Activated T-helper 1 cell treated with Interleukin-2 at 50 U/mL for 16 hours (primary cell): ENCODE measurements around the gene MOK.
A peak's percentile ranks its signal among the peaks of the same experiment; 100 is the strongest.
"Not testable (repeated sequence)": the region's sequence is repeated elsewhere in the genome, so short reads cannot be mapped to it uniquely, and the experiment has no call there.

Experiments used
- DNase-seq: peaks from one replicate; pipeline ENCODE4 v3.0.0-alpha.2; 2020; ENCODE audit warnings: low read depth

The MOK gene

GRCh38 chr14:102304611-102305506 lies at the start of gene MOK:
TSS of gene MOK (minus strand) at chr14:102305164. CDS start at chr14:102304968, 196 bp downstream.
- peak; percentile 97 for DNase-seq

- no peak for DNase-seq
Measured at GRCh38 chr14:102353126-102353619, 48.2 kb upstream of the MOK start.

GRCh38 chr14:102352213-102352612 lies 47.2 kb upstream of the MOK start:
- DNase-seq = no peak

GRCh38 chr14:102351593-102351992 lies 46.6 kb upstream of the MOK start:
- DNase-seq = not testable (repeated sequence)

- no peak for DNase-seq
Measured at GRCh38 chr14:102351023-102351422, 46.1 kb upstream of the MOK start.

GRCh38 chr14:102348376-102348775 lies 43.4 kb upstream of the MOK start:
- DNase-seq = no peak

GRCh38 chr14:102346645-102347044 lies 41.7 kb upstream of the MOK start:
- DNase-seq = no peak

- no peak for DNase-seq
Measured at GRCh38 chr14:102345232-102345631, 40.3 kb upstream of the MOK start.

GRCh38 chr14:102344485-102344884 lies 39.5 kb upstream of the MOK start:
- DNase-seq = no peak

GRCh38 chr14:102344084-102344483 lies 39.1 kb upstream of the MOK start:
- no peak for DNase-seq

- no peak for DNase-seq
Measured at GRCh38 chr14:102342238-102342637, 37.3 kb upstream of the MOK start.

- DNase-seq = no peak
Measured at GRCh38 chr14:102341566-102341965, 36.6 kb upstream of the MOK start.

GRCh38 chr14:102338724-102339123 lies 33.8 kb upstream of the MOK start:
- DNase-seq = no peak

GRCh38 chr14:102335163-102335562 lies 30.2 kb upstream of the MOK start:
- DNase-seq = no peak

- no peak for DNase-seq
Measured at GRCh38 chr14:102333795-102334705, 29.1 kb upstream of the MOK start.

GRCh38 chr14:102333390-102333789 lies 28.4 kb upstream of the MOK start:
- DNase-seq = no peak

GRCh38 chr14:102330806-102331205 lies 25.8 kb upstream of the MOK start:
- no peak for DNase-seq

GRCh38 chr14:102329381-102329780 lies 24.4 kb upstream of the MOK start:
- DNase-seq = not testable (repeated sequence)

GRCh38 chr14:102326583-102326982 lies 21.6 kb upstream of the MOK start:
- no peak for DNase-seq

- no peak for DNase-seq
Measured at GRCh38 chr14:102325791-102326345, 20.9 kb upstream of the MOK start.

GRCh38 chr14:102323102-102323501 lies 18.1 kb upstream of the MOK start:
- DNase-seq = no peak
